Activated naive CD8-positive, alpha-beta T cell treated with anti-CD3 and anti-CD28 coated beads, Interleukin-2, amount 50 U/mL, for 16 hours (primary cell): ENCODE data around the gene ME3.
"Not testable (repeated sequence)": the region's sequence is repeated elsewhere in the genome, so short reads cannot be mapped to it uniquely, and the experiment has no call there.

Source experiments
- DNase-seq: peaks from one replicate; pipeline ENCODE4 v3.0.0-alpha.2; 2020; ENCODE audit warnings: low read depth, low spot score

Gene ME3

GRCh38 chr11:86621854-86622253 is 50.6 kb downstream of the ME3 start:
- no peak for DNase-seq

GRCh38 chr11:86620891-86621521 is 51.4 kb downstream of the ME3 start:
- no peak for DNase-seq

- DNase-seq, result not testable (repeated sequence)
Observed at GRCh38 chr11:86619428-86619827, 53.0 kb downstream of the ME3 start.

GRCh38 chr11:86617502-86617901 is 54.9 kb downstream of the ME3 start:
- DNase-seq, result no peak

- no peak for DNase-seq
Observed at GRCh38 chr11:86615487-86615886, 56.9 kb downstream of the ME3 start.

- DNase-seq, result no peak
Observed at GRCh38 chr11:86610559-86611341, 61.7 kb downstream of the ME3 start.

GRCh38 chr11:86608251-86608799 is 64.1 kb downstream of the ME3 start:
- no peak for DNase-seq

- DNase-seq, result no peak
Observed at GRCh38 chr11:86606836-86607481, 65.5 kb downstream of the ME3 start.

- no peak for DNase-seq
Observed at GRCh38 chr11:86606270-86606835, 66.1 kb downstream of the ME3 start.

GRCh38 chr11:86596861-86597586 is 75.4 kb downstream of the ME3 start:
- DNase-seq, result no peak

GRCh38 chr11:86595955-86596354 is 76.5 kb downstream of the ME3 start:
- no peak for DNase-seq

- no peak for DNase-seq
Observed at GRCh38 chr11:86595451-86595850, 77.0 kb downstream of the ME3 start.

GRCh38 chr11:86594746-86595145 is 77.7 kb downstream of the ME3 start:
- no peak for DNase-seq

- no peak for DNase-seq
Observed at GRCh38 chr11:86593833-86594232, 78.6 kb downstream of the ME3 start.

GRCh38 chr11:86592659-86593451 is 79.6 kb downstream of the ME3 start:
- peak; percentile 70 for DNase-seq

- DNase-seq, result no peak
Observed at GRCh38 chr11:86592047-86592591, 80.3 kb downstream of the ME3 start.

- no peak for DNase-seq
Observed at GRCh38 chr11:86591631-86592030, 80.8 kb downstream of the ME3 start.

GRCh38 chr11:86589856-86590589 is 82.4 kb downstream of the ME3 start:
- DNase-seq, result no peak

GRCh38 chr11:86589204-86589603 is 83.2 kb downstream of the ME3 start:
- DNase-seq, result no peak
